HG03159 (cell line): Measurements from ENCODE around the gene KCNK6.

Source experiments
- ATAC-seq: cut with Tn5 transposase; IDR thresholded peaks from one replicate; pipeline ENCODE4 v1.9.1; 2021; ENCODE audit warnings: mild to moderate bottlenecking, moderate library complexity; ENCODE audit not compliant: unreplicated experiment

The KCNK6 gene

GRCh38 chr19:38294090-38294489 is 25.6 kb upstream of the KCNK6 start:
- no peak for ATAC-seq

GRCh38 chr19:38298821-38299680 is 20.6 kb upstream of the KCNK6 start:
- no peak for ATAC-seq

GRCh38 chr19:38303517-38304351 is 15.9 kb upstream of the KCNK6 start, which contains the start of gene C19orf33:
C19orf33 (plus strand) TSS chr19:38304251; CDS start chr19:38304262, 11 bp downstream.
- ATAC-seq = no peak

GRCh38 chr19:38304352-38304865 is 15.2 kb upstream of the KCNK6 start:
- ATAC-seq = no peak

DNA sequence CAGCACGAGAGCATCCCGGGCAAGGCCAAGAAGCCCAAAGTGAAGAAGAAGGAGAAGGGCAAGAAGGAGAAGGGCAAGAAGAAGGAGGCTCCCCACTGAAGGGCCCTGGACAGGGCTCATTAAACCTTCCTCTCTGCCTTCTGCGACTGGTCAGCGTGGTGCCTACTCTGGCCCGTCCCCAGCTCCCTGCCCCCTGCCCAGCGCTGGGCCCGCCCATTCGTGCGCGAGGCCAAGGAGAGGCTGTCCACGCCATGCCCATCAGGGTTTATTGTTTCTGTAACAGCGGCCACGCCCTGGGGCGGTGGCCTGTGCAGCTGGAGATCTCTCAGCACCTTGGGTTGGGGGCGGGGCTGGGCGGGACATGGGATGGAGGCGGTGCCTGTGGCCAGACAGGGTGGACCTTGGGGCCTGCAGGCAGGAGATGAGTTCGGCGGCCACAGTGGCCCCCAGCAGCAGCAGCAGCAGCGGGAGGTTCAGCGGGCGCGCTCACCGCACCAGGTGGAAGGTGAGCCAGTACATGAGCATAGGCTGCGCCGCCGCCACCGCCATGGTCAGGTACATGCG is 14.7 kb upstream of the KCNK6 start:
- no peak for ATAC-seq

DNA sequence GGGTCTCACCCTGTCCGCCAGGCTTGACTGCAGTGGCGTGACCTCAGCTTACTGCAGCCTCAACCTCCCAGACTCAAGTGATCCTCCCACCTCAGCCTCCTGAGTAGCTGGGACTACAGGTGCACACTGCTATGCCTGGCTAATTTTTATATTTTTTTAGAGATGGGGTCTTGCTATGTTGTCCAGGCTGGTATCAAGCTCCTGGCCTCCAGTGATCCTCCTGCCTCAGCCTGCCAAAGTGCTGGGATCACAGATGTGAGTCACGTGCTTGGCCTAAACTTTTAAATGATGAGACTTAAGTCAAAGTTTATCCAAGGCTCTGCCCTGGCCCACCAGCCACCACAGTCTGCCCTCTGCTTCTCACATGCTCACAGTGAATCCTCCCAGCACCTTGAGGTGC is 13.4 kb upstream of the KCNK6 start:
- ATAC-seq = no peak

DNA sequence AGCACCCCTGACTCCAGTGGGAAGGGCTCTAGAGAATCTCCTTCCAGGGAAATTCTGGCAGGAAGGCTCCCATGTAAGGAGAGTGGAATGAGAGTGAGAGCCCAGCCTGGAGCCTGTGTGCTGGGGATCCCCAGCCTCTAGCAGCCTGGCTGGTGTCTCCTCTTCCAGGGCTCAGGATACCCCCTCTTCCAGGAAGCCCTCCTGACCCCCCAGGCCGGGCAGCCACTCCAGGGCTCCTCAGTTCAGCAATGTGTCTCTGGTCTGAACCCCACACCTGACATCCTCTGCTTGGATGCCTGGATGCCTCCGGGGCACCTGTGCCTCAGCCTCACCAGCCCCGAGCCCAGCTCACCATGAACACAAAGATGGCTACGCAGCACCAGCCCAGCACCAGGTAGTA is 12.6 kb upstream of the KCNK6 start:
- no peak for ATAC-seq

GRCh38 chr19:38307597-38307996 is 12.0 kb upstream of the KCNK6 start:
- ATAC-seq = no peak

GRCh38 chr19:38308006-38308766 is 11.5 kb upstream of the KCNK6 start:
- ATAC-seq = no peak

GRCh38 chr19:38308926-38309614 is 10.6 kb upstream of the KCNK6 start:
- ATAC-seq = no peak

DNA sequence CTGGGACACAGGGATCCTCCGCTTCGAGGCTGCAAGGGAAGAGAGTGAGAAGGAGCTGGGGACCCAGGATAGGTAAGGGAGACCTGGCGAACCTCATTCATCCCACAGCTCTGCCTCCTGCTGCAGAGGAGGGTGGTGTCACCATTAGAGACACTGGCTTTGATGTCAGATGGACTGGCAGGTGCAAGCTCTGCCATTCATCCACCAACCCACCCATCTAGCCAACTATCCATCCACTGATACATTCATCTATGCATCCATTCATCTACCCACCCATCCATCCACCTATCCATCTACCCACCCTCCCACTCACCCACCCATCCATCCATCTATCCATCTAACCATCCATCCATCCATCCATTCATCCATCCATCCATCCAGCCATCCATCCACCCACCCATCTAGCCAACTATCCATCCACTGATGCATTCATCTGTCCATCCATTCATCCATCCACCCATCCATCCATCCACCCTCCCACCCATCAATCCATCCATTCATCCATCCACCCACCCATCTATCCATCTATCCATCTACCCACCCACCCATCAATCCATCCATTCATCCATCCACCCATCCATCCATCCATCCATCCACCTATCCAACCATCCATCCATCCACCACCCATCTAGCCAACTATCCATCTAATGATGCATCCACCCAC is 9.9 kb upstream of the KCNK6 start:
- no peak for ATAC-seq

DNA sequence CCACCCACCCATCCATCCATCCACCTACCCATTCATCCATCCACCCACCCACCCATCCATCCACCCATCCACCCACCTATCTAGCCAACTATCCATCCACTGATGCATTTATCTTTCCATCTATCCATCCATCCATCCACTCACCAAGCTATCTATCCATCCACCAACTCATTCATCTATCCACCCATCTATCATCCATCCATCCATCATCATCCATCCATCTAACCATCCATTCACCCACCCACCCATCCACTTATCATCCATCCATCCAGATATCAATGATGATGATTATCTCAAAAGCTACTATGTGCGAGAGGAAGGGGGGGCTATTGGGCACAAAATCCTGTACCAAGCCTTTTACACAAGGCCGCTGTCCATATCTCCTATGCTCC is 9.4 kb upstream of the KCNK6 start:
- no peak for ATAC-seq

DNA sequence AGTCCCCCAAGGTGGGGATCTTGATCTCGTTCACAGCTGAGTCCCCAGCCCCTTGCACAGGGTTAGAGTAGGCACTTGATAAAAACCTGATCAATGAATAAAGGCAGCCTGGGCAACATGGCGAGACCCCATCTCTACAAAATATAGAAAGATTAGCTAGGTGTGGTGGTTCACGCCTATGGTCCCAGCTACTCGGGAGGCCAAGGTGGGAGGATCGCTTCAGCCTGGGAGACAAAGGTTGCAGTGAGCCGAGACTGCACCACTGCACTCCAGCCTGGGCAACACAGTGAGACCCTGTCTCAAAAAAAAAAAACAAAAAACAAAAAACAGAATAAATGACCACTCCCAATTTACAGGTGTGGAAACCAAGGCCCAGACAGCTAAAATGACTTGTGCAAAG is 8.7 kb upstream of the KCNK6 start:
- ATAC-seq = no peak

DNA sequence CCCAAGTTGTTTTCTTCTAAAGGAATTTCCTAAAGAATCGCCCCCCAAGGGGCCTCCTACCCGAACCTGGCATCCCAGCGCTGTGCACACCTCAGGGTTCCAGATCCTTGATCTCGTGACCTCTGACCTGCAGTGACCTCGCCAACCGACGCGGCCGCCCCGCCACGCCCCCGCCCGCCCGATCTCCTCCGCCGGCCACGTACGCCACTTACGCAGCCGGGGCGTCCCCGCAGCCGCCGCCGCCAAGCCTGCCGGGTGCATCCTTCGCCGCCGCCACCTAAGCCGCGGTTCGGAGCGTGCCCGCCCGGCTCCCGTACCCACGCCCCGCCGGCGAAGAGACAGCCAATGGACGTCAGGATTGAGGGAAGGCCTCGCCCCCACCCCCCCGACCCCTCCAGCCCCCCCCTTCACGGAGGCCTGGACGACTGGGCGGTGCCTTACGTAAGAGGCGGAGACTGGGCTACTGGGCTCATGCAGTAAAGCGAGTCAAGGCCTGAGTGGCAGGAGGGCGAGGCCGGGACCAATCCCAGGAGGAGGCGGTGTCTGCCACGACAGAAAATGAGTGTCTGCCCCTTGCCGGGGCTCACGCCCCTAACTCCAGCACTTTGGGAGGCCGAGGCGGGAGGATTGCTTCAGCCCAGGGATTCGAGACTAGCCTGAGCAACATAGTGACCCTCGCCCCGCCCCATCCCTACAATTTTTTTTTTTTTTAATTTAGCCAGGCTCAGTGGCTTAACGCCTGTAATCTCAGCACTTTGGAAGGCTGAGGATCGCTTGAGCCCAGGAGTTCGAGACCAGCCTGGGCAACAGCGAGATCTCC is 3.8 kb upstream of the KCNK6 start, which contains the start of gene YIF1B:
YIF1B (minus strand) TSS at position 291 of the 820 bp plus-strand sequence; CDS start at position 261, 30 bp downstream.
- ATAC-seq = peak; percentile 87

- peak; percentile 2 for ATAC-seq
Observed at GRCh38 chr19:38316477-38317067, 3.1 kb upstream of the KCNK6 start.

DNA sequence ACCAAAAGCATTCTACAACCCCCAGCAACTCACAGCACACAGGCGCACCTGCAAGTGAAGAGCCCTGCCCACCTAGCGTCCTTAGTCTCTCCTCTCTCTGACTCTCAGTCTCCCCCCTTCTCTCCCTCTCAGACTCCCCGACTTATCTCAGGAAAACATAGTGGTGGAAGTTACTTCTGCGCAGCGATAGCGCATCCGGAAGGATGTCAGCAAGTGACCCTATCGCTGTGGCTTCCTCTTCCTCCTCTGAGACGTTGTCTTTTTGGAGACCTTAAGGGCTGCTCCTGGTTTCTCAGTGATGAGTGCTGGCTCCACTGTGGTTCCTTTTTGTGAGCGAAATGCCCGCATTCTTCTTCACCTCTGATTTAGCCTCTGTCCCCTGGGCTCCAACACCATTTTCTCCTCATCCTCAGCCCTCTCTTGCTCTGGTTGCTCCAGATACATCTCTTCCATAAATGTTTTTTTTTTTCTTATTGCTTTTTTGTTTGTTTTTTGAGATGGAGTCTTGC is 2.5 kb upstream of the KCNK6 start:
- no peak for ATAC-seq

GRCh38 chr19:38318660-38319059 is 985 bp upstream of the KCNK6 start:
- no peak for ATAC-seq

GRCh38 chr19:38320969-38321339 is 1.3 kb downstream of the KCNK6 start:
- ATAC-seq = no peak
